Measurements from ENCODE around the gene EHBP1L1.

DNA sequence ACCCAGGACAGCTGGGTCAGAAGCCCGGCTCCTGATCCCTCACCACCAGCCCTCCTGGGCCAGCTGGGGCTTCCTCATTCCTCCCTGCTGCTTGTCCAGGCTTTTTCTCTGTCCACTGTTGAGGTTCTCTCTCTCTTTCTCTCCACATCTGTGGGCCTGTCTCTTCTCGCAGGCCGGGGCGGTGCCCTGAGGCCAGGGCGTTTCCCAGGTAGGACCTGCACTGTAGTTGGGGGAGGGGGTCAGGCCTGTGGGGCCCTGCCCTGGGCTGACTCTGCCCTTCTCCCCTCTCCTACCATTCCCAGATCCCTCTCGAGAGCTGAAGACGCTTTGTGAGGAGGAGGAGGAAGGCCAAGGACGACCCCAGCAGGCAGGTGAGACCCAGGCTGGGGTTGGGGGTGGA, 4.9 kb downstream of the EHBP1L1 start:
- TF ChIP-seq, protein P1, sequence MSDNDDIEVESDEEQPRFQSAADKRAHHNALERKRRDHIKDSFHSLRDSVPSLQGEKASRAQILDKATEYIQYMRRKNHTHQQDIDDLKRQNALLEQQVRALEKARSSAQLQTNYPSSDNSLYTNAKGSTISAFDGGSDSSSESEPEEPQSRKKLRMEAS (IDR thresholded peaks at IDR 0.05) = no peak
- TF ChIP-seq GABPA (IDR thresholded peaks at IDR 0.05 in 1 of 2, conservative IDR thresholded peaks at IDR 0.05 in 1 of 2) = no peak
- TF ChIP-seq, protein P2, sequence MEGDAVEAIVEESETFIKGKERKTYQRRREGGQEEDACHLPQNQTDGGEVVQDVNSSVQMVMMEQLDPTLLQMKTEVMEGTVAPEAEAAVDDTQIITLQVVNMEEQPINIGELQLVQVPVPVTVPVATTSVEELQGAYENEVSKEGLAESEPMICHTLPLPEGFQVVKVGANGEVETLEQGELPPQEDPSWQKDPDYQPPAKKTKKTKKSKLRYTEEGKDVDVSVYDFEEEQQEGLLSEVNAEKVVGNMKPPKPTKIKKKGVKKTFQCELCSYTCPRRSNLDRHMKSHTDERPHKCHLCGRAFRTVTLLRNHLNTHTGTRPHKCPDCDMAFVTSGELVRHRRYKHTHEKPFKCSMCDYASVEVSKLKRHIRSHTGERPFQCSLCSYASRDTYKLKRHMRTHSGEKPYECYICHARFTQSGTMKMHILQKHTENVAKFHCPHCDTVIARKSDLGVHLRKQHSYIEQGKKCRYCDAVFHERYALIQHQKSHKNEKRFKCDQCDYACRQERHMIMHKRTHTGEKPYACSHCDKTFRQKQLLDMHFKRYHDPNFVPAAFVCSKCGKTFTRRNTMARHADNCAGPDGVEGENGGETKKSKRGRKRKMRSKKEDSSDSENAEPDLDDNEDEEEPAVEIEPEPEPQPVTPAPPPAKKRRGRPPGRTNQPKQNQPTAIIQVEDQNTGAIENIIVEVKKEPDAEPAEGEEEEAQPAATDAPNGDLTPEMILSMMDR (IDR thresholded peaks at IDR 0.05; ENCODE audit: low read depth, low read length, missing input control) = no peak
- TF ChIP-seq EGR1 (IDR thresholded peaks at IDR 0.05; ENCODE audit: low read depth in 2 of 2) = no peak
- TF ChIP-seq YY1 (IDR thresholded peaks at IDR 0.05) = no peak
- TF ChIP-seq JUND (IDR thresholded peaks at IDR 0.05) = no peak
- no peak for TF ChIP-seq HNF4A (conservative IDR thresholded peaks at IDR 0.05)
- no peak for TF ChIP-seq ATF3 (IDR thresholded peaks at IDR 0.05)
- no peak for TF ChIP-seq SP1 (IDR thresholded peaks at IDR 0.05)
- no peak for TF ChIP-seq RXRA (IDR thresholded peaks at IDR 0.05)

All from liver (tissue), 3 donors.